HG02642 (cell line): ENCODE data around the gene TNFRSF25.

Source experiments
- ATAC-seq: cut with Tn5 transposase; IDR thresholded peaks from one replicate; pipeline ENCODE4 v1.9.1; 2021; ENCODE audit warnings: mild to moderate bottlenecking; ENCODE audit not compliant: unreplicated experiment, poor library complexity

TNFRSF25 gene, protein sequence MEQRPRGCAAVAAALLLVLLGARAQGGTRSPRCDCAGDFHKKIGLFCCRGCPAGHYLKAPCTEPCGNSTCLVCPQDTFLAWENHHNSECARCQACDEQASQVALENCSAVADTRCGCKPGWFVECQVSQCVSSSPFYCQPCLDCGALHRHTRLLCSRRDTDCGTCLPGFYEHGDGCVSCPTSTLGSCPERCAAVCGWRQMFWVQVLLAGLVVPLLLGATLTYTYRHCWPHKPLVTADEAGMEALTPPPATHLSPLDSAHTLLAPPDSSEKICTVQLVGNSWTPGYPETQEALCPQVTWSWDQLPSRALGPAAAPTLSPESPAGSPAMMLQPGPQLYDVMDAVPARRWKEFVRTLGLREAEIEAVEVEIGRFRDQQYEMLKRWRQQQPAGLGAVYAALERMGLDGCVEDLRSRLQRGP

DNA sequence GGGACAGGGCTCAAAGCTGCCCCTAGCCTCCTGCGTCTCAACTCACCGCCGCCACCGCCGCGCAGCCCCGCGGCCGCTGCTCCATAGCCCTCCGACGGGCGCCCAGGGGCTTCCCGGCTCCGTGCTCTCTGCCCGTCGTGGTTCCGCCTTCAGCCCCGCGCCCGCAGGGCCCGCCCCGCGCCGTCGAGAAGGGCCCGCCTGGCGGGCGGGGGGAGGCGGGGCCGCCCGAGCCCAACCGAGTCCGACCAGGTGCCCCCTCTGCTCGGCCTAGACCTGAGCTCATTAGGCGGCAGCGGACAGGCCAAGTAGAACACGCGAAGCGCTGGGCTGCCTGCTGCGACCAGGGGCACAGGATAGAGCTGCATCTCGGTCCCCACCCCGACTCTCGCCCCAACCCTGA, at the start of gene TNFRSF25:
TNFRSF25 (minus strand) TSS at position 151 of the 400 bp plus-strand sequence; CDS start at position 85, 66 bp downstream.
- ATAC-seq, result no peak

DNA sequence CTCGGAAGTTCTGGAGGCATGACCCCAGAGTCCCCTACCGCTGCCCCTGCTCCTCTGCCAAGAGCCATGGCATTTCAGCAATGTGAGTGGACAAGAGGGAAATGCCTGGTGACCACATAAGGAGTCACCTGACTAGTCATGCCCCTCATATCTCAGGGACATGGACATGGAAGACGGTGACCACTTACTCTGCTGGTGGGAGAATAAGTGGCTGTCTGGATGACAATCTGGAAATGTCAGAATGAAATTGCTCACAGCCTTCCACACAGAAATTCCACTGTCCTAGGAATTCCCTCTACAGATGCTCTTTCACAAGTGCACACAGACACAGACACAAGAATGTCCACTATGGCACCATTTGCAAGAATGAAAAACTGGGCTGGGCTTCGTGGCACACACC, 49.8 kb upstream of the TNFRSF25 start:
- ATAC-seq, result no peak

- ATAC-seq, result no peak
These were observed 47.4 kb upstream of the TNFRSF25 start for GRCh38 chr1:6513320-6513801.

- ATAC-seq, result no peak
These were observed 46.9 kb upstream of the TNFRSF25 start for GRCh38 chr1:6512908-6513280.

DNA sequence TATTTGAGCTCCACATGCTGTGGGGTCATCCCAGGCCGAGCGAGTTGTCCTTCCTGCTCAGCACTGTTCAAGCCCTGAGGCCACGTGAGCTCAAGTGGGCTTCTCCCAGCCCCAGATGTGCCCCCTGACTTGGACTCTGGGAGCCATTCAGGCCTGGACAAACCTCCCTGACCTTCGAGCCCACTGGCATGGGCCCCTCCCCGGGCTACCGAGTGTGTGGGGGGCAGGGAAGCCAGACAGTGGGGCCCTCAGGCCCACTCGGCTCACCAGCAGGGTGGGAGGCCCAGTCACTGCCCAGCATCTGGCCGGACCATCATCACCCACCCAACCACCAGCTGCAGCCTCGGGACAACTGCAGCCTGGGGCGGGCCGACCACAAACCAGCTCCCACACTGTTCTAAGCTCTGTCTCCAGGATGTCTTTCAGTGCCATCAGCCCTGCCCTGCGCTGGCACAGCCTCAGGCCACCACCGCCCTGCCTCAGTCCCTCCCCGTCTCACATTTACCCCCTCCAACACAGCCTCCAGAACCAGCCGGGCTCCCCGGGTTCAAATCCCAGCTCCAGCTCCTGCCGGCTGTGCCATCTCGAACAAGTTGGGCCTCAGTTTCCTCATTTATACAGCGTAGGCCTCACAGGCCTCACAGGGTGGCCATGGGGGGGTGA, 46.4 kb upstream of the TNFRSF25 start:
- no peak for ATAC-seq

DNA sequence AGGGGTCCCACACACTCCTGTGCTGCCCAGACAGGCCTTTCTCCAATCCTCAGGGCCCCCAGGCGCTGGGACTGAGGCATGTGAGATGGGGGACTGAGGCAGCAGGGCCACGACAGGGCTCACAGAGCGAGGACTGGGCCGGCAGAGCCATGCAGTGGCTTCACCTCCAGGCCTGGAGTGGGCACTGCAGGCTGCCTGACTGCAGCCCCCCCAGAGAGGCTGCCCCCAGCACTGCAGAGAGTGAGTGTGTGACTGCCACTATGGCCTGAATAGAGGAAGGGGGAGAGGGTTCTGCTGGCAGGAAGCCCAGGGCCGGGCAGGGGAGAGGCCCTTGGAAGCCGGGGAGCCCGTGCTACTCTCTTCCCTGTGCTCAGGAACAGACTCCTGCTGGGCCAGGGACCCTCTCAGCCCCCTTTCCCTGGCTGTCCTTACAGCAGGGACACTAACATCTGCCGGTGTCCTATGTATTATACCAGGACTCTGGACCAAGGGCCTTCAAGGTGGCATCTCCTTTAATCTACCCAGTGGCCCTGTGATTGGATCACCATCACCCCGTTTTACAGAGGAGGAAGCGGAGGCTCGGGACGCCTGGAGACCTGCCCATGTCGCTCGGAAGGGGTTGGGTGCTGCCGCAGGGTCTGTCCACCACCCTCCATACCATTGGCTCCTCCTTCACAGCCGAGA, 45.7 kb upstream of the TNFRSF25 start:
- no peak for ATAC-seq

DNA sequence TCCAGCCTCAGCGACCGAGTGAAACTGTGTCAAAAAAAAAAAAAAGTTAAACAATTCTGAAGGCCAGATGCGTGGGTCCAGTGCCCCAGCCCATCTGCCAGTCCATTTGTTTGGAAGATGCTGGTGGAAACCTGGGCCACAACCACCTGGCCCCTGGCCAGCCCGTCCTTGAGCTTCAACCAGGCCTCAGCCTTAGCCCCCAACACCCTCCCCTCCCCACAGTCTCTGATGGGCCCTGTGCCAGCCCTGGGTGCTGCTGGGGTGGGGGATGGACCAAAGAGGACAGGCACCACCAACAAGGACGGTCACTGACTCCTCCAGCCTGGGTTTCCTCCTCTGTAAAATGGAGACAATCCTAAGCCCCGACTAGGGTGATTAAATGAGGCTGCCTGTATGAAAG, 45.1 kb upstream of the TNFRSF25 start:
- no peak for ATAC-seq

GRCh38 chr1:6510493-6510892, 44.5 kb upstream of the TNFRSF25 start:
- no peak for ATAC-seq

DNA sequence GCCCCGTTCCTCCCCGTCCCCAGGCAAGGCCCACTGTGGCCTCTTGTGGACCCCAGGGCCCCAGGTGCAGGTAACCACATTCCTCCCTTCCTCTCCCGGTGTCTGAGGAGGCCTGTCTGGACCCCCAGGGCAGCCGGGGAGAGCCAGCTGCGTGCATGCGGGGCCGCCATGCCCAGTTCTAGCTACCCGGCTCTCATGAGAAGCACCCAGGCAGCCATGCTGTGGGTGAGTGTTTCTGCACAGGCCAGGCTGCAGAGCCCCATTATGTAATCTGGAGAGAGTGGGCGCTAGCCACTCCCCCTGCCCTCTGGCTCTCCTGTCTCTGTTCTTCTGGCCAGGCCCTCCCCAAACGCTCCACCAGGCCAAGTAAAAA, 43.9 kb upstream of the TNFRSF25 start:
- ATAC-seq, result no peak

GRCh38 chr1:6509220-6509918, 43.4 kb upstream of the TNFRSF25 start:
- no peak for ATAC-seq

DNA sequence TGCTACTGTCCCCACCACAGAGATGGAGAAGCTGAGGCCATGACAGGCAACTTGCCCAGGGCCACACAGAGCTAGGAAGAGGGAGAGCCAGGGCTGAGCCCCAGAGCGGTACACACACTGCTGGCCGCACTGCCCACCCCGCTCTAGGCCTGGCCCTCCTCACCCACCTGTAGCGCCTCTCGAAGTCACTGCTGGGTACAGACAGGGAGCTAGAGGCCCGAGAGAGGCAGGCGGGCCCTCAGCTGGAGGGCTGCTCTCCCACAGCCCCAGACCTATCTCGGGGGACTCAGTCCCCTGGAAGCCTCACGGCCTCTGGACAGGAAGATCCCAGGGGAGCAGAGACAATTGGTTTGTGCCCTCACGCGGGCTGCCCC, 42.8 kb upstream of the TNFRSF25 start:
- no peak for ATAC-seq

GRCh38 chr1:6508154-6508815, 42.3 kb upstream of the TNFRSF25 start:
- ATAC-seq, result no peak

- no peak for ATAC-seq
These were observed 41.5 kb upstream of the TNFRSF25 start for GRCh38 chr1:6507461-6507911.

DNA sequence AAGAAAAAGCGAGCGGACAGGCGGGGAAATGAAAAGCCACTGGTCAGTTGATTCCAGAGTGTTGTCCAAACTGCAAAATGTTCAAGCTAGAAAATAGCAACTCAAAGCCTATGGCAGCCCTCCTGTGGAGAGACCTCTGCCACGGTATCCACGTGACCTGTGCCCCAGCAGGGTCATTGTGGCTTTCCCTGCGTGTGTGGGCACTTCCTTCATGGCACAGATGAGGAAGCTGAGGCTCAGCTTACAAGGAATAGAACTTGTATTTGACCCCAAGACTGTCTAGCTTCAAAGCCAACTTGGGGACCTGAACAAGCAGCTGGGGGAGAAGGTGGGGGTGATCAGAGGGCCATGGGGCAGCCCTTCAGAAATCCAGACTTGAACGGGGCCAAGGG, 41.1 kb upstream of the TNFRSF25 start:
- ATAC-seq, result no peak

DNA sequence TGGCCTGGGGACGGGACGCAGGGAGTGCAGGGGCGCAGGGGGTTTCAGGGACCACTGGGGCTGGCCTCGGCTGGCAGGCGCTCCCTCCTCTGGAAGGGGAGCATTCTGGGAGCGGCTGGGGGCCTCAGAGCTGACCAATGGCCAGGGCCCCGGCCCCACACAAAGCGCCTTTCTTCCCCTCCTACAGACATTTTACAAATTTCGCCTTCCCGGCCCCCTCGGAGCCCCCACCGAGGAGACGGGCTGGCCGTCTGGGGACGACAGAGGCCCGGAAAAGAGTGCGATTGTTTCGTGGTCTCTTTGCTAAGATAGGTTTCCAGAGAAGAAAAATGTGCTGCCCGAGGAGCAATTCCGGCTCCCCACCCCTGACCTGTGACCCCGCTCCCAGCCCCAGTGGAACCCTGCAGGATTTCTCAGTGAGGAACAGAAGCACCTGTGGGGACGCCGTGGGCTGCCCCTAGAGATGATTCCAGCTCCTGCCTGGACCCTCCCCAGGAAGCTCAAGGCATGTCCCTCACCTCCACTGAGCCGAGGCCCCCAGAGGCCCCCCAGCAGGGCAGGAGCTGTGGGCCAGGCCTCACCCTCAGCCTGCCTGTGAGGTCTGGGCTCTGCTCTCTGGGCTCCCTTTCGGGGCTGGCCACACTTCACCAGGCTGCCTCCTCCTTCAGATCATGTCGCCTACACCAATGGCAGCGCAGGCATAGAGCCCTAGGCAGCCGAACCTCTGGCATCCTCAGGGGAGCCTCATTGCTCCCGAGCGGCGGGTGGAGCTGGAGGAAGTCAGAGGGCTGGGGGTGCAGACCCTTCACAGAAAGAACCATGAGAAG, 40.5 kb upstream of the TNFRSF25 start:
- no peak for ATAC-seq

DNA sequence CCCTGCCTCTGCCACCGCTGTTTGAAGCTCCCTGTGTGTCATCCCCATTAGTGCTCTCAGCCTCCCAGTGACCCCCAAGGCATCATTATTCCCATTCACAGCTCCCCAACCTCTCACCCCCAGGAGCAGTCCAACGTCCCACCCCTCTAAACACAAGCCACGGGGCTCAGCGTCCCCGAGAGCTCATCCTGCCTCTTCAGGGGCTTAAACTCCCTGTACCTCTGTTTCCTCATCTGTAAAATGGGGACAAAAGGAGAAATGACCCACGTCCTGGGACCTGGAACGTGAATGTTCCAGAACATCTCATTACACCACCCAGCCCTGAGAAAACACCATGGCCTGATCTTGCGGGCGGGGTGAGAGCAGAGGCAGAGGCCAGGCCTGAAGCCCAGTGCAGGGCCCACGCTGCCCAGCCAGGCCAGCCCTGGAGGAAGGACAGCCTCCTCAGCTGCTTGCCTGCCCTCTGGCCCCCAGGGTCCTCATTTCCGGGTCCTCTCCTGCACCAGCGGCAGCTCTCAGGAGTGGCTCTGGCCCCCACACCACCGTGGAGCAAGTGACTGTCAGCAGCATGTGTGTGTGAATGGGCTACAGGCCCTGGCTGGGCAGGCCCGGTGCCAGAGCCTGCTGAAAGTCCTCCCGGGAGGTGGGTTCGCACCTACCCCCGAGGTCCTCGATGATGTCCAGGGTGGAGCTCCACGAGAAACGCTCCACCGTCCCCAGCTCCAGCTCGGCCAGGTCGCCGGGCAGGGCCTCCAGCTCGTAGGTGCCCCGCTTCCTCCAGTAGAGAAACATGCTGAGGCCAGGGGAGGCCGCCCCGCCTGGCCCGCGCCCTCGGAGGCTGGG, 39.6 kb upstream of the TNFRSF25 start:
- ATAC-seq, result no peak

- ATAC-seq, result no peak
These were observed 38.9 kb upstream of the TNFRSF25 start for GRCh38 chr1:6504887-6505286.

DNA sequence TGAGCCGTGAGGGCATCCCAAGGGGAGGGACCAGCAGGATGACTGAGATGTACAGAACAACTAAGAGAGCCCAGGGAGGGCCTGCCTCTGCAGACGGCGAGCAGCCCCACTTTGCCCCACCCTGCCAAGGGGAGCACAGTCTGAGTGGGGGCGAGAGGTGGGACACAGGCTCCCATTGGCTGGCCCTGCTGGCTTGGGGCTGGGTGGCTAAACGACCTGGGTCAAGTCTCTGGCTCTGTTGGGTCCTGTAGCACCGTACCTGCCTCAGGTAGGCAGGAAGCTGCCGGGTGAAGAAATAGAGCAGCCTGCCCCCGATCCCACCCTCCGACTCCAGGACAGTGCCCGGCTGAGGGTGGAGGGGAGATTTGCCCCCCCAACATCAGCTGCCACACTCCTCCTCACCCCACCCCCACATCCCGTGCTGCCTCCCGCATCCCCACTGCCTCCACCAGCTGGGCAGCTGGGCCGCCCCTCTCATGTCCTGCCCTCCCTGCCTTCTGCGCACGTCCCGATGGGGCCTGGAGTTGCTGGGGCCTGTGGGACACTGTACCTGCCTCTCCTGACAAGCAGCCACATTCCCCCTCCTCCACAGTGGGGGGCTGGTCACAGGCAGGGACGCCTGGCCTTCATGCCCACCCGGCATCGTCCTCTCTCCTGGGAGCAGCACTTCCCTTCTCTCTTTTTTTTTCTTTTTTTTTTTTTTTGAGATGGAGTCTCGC, 38.1 kb upstream of the TNFRSF25 start:
- ATAC-seq, result no peak
